Measurements from ENCODE around the gene GPR55. TPM values are rescaled to one million over a fixed set of nuclear protein-coding genes. Genes with fewer than 3 reads are reported as not detected.

The GPR55 gene
- total and polyA plus RNA-seq, 2 of the 4 experiments (the other 2 are of a cell fraction): 0.03 TPM; not detected in 1

DNA sequence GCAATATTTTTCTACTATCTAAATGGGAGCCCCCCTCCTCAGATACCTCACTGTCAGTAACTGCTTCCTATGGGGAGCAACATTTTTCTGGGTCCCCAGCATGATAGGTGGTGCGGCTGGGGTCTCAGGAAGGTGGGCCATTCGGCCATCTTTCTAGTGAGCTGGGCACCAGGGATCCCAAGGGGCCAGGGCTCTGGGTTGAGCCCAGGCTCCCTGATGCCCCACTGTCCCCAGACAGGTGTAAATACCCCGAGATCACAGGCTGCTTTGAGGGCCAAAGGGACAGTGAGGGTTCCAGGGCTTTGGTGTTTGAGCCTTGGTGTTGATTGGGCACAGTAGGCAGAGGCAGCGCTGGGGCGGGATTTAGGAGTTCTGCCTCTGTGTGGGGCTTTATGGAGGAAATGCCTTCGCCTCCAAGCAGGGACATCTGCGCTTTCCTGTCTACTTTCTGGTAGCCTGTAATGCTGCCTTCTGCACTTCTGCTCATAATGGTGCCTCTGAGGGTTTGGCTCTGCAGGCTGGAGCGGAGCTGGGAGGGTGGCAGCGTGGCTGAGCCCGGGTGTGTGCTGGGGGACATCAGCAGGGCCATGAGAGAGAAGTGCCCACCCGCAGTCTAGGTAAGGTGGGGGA lies 55.0 kb downstream of the GPR55 start:
- in situ Hi-C loops (cut with MboI; ENCODE audit: low sequenced_read_pairs) (no loop called here), dilution Hi-C loops (cut with HindIII; ENCODE audit: low sequenced_read_pairs, unreplicated experiment) (no loop called here), intact Hi-C loops (cut with micrococcal nuclease) (no loop called here)
- Histone ChIP-seq H3K56ac (ENCODE audit: extremely low read depth, insufficient read depth, low read length) (no peak overlapping the region), H3K4me1 (ENCODE audit: control insufficient read depth, insufficient read depth, low read length) (peaks cover 12% of the 10 kb centered on the region; the same call in 1 of the 2 replicates), H3K9ac (ENCODE audit: low read depth, low read length) (no peak overlapping the region), H2AK5ac (ENCODE audit: low read depth, low read length) (no peak overlapping the region), H2BK15ac (ENCODE audit: low read depth, low read length) (no peak overlapping the region), H3K27ac (ENCODE audit: insufficient read depth, low read length) (no peak overlapping the region), H2AK9ac (replicated peaks; ENCODE audit: low read depth, low read length, poor library complexity) (no peak overlapping the region), H3K14ac (replicated peaks; ENCODE audit: low read depth, low read length) (no peak overlapping the region), H3K4me2 (ENCODE audit: low read depth, low read length) (no peak overlapping the region), H2AFZ (replicated peaks; ENCODE audit: low read length, poor library complexity) (no peak overlapping the region), H4K5ac (ENCODE audit: low read depth, low read length) (no peak overlapping the region), H3K18ac (ENCODE audit: low read depth, low read length) (no peak overlapping the region), H2BK120ac (ENCODE audit: low read depth, low read length) (no peak overlapping the region), H4K8ac (ENCODE audit: low read depth in 2 of 2, low read length in 2 of 2) (no peak overlapping the region), H2BK20ac (ENCODE audit: low read depth, low read length) (no peak overlapping the region), H3K4ac (ENCODE audit: low read depth, low read length) (no peak overlapping the region), H3K4me3 (ENCODE audit: insufficient read depth, low read depth, low read length) (no peak overlapping the region), H4K91ac (ENCODE audit: insufficient read depth, low read depth, low read length) (no peak overlapping the region), H3K9me1 (ENCODE audit: insufficient read depth, low read length) (peaks cover 2% of the 10 kb centered on the region; the same call in 1 of the 2 replicates), H3K9me3 (ENCODE audit: control insufficient read depth, insufficient read depth, low read length) (no peaks in the 10 kb centered on the region), H3K79me1 (ENCODE audit: low read depth in 1 of 2, low read length in 2 of 2) (peaks cover 3 to 43% of the 10 kb centered on the region in 2 experiments; a peak in 3 of 4 replicates), H3K36me3 (ENCODE audit: control insufficient read depth, insufficient read depth, low read length) (peaks cover 4% of the 10 kb centered on the region; the same call in 1 of the 2 replicates), H3K27me3 (ENCODE audit: control insufficient read depth, insufficient read depth, low read length) (no peaks in the 10 kb centered on the region), H2BK5ac (ENCODE audit: low read depth, low read length, poor library complexity, severe bottlenecking) (no peak overlapping the region), H3K23ac (ENCODE audit: low read depth, low read length) (no peak overlapping the region), H4K20me1 (ENCODE audit: insufficient read depth, low read length) (peaks cover 33% of the 10 kb centered on the region)
- POLR2A ChIA-PET (ENCODE audit: unreplicated experiment): no interaction called here
- 87% methylated on average over 6 of the region's 11 CpGs; no CpG with 5 or more reads in 1 of the 2 experiments for WGBS, 2 experiments (ENCODE audit: extremely low coverage in 2 of 2, insufficient read length in 1 of 2)
- DNase-seq (no peak), ATAC-seq (ENCODE audit: low read depth) (no peak)
- TF ChIP-seq MAZ (IDR thresholded peaks at IDR 0.05; ENCODE audit: borderline replicate concordance, low read depth, low read length) (no peak), CEBPB (IDR thresholded peaks at IDR 0.05; ENCODE audit: low read depth, low read length) (no peak), SMC3 (IDR thresholded peaks at IDR 0.05; ENCODE audit: low read depth, low read length) (no peak), BHLHE40 (IDR thresholded peaks at IDR 0.05; ENCODE audit: low read depth, low read length) (no peak), RFX5 (IDR thresholded peaks at IDR 0.05; ENCODE audit: low read depth, low read length) (no peak), POLR2A (IDR thresholded peaks at IDR 0.05; ENCODE audit: low read depth, low read length) (no peak), RAD21 (IDR thresholded peaks at IDR 0.05; ENCODE audit: low read length) (no peak), NFE2L2 (IDR thresholded peaks at IDR 0.05; ENCODE audit: low read depth, low read length) (no peak), MAFK (IDR thresholded peaks at IDR 0.05; ENCODE audit: low read depth, low read length) (no peak), CHD1 (IDR thresholded peaks at IDR 0.05; ENCODE audit: low read depth, low read length) (no peak), RCOR1 (IDR thresholded peaks at IDR 0.05; ENCODE audit: insufficient replicate concordance, low read length) (no peak), FOS (IDR thresholded peaks at IDR 0.05; ENCODE audit: low read depth, low read length) (no peak), MXI1 (IDR thresholded peaks at IDR 0.05; ENCODE audit: borderline replicate concordance, low read depth, low read length) (no peak)
- TF ChIP-seq, protein P1, sequence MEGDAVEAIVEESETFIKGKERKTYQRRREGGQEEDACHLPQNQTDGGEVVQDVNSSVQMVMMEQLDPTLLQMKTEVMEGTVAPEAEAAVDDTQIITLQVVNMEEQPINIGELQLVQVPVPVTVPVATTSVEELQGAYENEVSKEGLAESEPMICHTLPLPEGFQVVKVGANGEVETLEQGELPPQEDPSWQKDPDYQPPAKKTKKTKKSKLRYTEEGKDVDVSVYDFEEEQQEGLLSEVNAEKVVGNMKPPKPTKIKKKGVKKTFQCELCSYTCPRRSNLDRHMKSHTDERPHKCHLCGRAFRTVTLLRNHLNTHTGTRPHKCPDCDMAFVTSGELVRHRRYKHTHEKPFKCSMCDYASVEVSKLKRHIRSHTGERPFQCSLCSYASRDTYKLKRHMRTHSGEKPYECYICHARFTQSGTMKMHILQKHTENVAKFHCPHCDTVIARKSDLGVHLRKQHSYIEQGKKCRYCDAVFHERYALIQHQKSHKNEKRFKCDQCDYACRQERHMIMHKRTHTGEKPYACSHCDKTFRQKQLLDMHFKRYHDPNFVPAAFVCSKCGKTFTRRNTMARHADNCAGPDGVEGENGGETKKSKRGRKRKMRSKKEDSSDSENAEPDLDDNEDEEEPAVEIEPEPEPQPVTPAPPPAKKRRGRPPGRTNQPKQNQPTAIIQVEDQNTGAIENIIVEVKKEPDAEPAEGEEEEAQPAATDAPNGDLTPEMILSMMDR (conservative IDR thresholded peaks at IDR 0.05; ENCODE audit: low read depth, low read length): no peak
- TF ChIP-seq, protein P2, sequence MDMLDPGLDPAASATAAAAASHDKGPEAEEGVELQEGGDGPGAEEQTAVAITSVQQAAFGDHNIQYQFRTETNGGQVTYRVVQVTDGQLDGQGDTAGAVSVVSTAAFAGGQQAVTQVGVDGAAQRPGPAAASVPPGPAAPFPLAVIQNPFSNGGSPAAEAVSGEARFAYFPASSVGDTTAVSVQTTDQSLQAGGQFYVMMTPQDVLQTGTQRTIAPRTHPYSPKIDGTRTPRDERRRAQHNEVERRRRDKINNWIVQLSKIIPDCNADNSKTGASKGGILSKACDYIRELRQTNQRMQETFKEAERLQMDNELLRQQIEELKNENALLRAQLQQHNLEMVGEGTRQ (IDR thresholded peaks at IDR 0.05; ENCODE audit: low read depth, low read length): no peak
- TF ChIP-seq, protein P3, sequence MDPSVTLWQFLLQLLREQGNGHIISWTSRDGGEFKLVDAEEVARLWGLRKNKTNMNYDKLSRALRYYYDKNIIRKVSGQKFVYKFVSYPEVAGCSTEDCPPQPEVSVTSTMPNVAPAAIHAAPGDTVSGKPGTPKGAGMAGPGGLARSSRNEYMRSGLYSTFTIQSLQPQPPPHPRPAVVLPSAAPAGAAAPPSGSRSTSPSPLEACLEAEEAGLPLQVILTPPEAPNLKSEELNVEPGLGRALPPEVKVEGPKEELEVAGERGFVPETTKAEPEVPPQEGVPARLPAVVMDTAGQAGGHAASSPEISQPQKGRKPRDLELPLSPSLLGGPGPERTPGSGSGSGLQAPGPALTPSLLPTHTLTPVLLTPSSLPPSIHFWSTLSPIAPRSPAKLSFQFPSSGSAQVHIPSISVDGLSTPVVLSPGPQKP (IDR thresholded peaks at IDR 0.05; ENCODE audit: borderline replicate concordance, low read depth, low read length): no peak
- CTCF ChIA-PET: no interaction called here
- no TSS peak for BruUV-seq (replicated peaks)

Data from IMR-90 (cell line).